ENCODE results near the gene COPG1.
"Not testable (repeated sequence)": the region's sequence is repeated elsewhere in the genome, so short reads cannot be mapped to it uniquely, and the experiment has no call there.

The COPG1 gene

DNA sequence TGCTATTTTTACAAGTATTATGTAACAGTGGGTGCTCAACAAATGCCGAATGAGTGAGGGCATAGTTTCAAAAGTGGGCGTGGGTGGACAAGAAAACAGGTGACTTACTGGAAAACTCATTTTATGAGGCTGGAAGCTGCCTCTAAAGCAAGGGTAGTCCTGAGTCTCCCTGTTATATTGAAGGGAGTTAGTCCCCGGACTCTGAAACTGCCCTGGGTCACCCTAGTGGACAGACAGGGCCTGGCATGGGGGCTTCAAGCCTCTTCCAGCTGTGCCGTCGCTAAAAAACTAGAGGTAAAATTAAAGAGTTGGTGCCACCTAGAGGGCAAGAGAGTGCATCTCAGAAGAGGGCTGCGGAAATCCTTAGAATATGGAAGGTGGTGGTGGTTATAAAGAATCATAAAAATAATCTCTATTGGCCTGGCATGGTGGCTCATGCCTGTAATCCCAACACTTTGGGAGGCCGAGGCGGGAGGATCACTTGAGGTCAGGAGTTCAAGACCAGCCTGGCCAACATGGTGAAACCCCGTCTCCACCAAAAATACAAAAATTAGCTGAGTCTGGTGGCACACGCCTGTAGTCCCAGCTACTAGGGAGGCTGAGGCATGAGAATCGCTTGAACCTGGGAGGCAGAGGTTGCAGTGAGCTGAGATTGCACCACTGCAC lies 3.6 kb upstream of the COPG1 start:
- peak; percentile 62 for DNase-seq

DNA sequence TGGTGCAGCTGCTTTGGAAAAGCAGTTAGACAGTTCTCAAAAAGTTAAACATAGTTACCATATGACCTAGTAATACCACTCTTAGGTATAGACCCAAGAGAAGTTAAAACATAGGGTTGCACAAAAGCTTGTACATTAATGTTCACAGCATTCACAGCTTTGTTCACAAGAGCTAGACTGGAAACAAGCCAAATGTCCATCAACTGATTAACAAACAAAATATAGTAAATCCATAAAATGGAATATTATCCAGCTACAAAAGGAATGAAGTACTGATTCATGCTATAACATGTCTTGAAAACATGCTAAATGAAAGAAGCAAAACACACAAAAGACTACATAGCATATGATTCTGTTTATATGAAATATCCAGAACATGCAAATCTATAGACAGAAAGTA lies 2.8 kb upstream of the COPG1 start:
- no peak for DNase-seq

- no peak for DNase-seq
Observed at GRCh38 chr3:129248286-129248979, 973 bp upstream of the COPG1 start.

- DNase-seq, result no peak
Observed at GRCh38 chr3:129252748-129253147, 3.3 kb downstream of the COPG1 start.

DNA sequence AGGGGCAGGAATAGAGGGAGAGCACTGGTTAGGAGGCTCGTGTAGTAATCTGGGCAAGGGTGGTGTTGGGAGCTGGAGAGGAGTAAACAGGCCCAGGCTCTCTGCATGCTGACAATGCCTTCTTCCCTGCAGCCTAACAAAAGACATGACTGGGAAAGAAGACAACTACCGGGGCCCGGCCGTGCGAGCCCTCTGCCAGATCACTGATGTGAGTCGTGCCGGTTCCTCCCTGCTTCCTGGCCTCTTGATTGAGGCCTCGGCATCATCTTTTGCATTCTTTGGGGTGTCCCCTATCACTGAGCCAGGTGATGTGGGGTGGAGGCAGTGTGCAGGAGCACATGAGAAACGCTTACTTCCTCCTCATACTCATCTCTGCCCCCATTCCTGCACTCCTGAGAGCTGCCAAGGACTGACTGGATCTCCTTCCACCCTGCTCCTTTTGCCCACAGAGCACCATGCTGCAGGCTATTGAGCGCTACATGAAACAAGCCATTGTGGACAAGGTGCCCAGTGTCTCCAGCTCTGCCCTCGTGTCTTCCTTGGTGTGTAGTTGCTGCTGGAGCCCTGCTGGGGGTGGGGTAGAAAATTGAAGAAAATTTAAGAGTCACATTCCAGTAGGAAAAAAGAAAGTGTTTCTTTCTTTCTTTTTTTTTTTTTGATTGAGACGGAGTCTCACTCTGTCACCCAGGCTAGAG lies 5.3 kb downstream of the COPG1 start:
- DNase-seq, result no peak

- DNase-seq, result no peak
Observed at GRCh38 chr3:129256270-129256669, 6.9 kb downstream of the COPG1 start.

DNA sequence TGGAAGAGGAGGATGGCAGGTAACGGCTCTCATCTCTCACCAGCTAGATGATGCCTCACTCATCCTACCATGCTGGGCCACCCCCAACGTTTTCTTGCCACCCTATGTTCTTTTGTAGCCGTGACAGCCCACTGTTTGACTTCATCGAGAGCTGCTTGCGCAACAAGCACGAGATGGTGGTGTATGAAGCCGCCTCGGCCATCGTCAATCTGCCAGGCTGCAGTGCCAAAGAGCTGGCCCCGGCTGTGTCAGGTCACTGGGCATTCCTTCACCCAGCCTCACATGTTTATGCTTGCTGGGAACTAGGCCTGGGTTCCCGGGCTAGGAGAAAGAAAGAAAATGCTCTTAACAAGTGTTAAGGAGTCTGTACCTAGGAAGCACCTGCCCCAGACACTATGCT lies 8.2 kb downstream of the COPG1 start:
- DNase-seq, result no peak

DNA sequence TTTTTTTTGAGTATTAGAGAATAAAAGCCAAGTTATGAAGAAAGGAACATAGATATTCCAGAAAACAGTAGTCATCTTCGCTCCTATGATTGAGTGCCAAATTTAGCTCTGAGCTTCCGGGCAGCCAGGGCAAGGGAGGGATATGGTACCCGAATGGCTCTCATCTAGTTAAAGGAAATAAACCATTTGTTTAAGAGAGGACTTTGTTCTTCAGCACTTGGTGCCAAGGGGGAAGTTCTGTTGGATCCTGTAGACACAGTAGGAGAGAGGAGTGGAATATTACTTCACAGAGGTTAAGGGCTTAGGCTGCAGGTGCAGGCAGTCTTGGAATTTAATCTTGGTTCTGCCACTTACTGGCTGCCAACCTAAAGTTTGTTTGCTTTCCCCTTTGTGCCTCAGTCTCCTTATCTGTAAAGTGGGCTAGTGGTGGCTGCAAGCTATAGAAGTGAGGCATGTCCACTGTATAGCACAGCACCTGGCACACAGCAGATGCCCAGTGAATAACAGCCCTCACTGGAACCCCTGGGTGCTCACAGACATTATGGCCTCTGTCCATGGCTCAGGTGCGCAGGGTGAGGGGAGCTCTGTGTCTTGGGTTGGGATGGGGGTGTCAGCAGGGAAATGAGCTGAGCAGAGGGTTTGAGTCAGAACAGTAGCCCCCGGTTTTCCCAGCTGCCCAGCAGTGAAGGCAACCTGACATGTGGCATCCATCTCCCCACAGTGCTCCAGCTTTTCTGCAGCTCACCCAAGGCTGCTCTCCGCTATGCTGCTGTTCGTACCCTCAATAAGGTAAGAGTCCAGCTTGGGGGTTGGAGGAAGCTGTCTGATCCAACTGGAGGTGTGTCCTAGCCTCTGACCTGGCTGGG lies 10.4 kb downstream of the COPG1 start:
- DNase-seq, result no peak

- no peak for DNase-seq
Observed at GRCh38 chr3:129260606-129261005, 11.2 kb downstream of the COPG1 start.

- DNase-seq, result no peak
Observed at GRCh38 chr3:129261894-129262293, 12.5 kb downstream of the COPG1 start.

DNA sequence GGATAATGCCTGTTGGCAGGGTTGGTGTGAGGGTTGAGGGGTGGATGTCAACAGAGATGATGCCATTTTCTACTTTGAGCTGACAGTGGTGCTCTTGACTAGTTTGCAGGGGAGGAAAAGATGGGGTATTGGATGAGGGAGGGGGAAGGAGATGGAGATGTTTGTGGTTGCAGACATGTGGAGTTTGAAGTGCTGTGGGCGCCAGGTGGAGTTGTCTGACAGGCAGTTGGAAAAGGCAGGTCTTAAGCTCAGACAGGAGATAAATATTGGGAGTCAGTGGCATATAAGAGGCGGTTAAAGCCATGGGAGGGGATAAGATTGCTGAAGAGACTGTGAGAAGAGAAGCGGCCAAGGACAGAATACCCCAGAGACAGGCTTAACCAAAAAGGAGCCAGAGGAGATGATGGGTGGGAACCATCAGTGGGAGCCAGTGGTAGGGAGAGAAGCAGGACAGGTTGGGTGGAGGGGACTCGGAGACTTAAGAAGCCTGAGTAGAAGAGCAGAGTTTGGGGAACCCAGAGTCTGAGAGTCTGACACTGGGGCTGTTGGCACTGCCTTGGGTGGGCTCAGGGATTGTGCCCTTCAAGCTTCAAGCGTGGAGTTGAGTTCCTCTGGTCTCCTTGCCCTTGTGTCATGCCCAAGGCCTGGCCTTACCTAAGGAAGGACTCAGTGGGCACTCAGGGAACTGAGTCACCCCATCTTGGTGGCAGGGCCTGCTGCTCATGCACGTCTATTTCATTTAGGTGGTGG lies 13.9 kb downstream of the COPG1 start:
- no peak for DNase-seq

DNA sequence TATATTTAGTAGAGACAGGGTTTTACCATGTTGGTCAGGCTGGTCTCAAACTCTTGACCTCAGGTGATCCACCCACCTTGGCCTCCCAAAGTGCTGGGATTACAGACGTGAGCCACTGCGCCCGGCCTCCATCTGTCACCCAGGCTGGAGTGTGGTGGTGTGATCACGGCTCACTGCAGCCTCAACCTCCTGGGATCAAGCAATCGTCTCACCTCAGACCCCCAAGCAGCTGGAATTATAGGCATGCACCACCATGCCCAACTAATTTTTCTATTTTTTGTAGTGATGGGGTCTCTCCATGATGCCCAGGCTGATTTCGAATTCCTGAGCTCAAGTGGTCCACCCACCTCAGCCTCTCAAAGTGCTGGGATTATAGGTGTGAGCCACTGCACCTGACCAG lies 15.6 kb downstream of the COPG1 start:
- DNase-seq, result not testable (repeated sequence)

GRCh38 chr3:129266651-129267050 lies 17.2 kb downstream of the COPG1 start:
- peak; percentile 7 for DNase-seq

DNA sequence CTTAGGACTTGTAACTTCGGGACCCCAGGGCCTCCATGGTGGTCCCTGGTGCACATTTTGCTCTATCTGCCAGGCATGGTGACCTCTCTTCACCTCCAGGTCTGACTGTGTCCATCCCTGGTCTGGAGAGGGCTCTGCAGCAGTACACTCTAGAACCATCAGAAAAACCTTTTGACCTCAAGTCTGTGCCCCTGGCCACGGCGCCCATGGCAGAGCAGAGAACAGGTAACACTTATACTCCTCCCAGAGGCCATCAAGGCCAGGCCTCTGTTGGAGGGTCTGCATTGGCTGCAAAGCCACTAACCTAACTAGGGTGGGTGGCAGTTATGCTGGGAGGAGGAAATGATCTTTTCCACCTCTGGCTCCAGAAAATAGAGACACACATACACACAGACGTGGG lies 19.0 kb downstream of the COPG1 start:
- DNase-seq, result peak; percentile 10

DNA sequence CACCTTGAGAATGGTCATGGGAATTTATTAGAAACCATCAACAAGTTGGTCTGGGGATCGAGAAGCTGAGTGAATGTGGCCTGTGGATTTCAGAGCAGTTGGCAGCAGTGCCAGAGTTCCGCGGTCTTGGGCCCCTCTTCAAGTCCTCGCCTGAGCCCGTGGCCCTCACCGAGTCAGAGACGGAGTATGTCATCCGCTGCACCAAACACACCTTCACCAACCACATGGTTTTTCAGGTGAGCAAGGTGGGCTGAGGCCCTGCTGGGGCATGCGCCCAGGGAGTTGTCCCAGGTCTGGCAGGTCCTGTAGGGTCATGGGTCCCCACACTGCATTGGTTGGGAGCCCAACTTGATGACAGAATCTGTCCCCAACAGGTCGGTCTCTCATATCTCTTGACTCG lies 22.3 kb downstream of the COPG1 start:
- no peak for DNase-seq

- no peak for DNase-seq
Observed at GRCh38 chr3:129276385-129276784, 27.0 kb downstream of the COPG1 start.

- DNase-seq, result no peak
Observed at GRCh38 chr3:129277829-129278271, 28.4 kb downstream of the COPG1 start.

- peak; percentile 97 for DNase-seq
Observed at GRCh38 chr3:129278439-129278965, 29.1 kb downstream of the COPG1 start, which contains the start of gene HMCES. HMCES (plus strand) TSS chr3:129278870; CDS start chr3:129279733, 863 bp downstream.

DNA sequence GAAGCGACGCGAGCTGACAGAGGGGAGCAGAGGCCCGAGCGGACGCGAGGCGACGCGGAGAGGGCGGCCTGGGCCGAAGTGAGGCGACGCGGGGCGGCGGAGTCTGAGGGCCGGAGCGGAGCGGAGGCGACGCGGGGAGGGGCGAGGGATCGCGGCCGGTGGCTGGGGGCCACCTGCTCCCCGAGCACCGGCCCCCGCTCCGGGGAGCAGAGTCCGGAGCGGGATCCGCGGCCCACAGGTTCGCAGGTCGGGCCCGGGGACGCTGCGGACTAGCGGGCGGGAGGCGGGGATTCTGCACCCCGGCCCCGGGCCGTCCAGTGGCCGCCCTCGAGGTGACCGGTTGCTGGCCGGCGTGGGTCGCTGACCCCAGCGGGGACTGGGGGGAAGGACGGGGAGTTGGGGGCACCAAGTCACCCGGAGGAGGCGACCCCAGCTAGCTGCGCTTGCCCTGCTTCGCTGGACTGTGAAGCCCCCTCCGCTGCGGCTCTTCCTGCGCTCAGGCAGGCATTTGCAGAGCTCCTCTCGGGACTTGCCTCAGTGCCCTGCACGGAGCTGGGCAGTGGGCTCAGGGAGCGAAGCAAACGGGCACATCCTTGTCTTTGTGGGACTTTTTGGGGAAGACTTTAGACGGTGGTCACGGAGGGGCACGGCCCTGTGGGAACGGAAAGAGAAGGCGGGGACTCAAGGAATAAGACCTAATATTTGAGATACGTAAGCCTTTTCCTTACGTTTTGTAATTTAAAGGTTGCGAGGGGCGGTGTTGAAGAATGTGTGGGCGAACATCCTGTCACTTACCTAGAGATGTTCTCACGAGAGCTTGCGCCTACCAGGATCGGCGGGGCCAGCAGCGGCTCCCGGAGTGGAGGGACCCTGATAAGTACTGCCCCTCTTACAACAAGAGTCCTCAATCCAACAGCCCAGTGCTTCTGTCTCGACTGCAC lies 29.8 kb downstream of the COPG1 start:
- peak; percentile 59 for DNase-seq

GRCh38 chr3:129280183-129280582 lies 30.8 kb downstream of the COPG1 start:
- DNase-seq, result no peak

DNA sequence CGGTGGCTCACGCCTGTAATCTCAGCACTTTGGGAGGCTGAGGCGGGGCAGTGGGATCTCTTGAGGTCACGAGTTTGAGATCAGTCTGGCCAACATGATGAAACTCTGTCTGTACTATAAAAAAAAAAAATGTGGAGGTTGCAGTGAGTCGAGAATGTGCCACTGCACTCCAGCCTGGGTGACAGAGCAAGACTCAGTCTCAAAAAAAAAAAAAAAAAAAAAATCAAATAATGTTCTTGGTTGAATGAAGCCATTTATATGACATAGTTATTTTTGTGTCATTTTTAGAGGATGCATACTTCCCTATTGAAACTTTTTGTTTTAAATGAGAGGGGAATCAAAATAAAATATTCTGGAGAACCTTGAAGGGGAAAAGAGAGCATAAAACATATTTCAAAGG lies 32.3 kb downstream of the COPG1 start:
- DNase-seq, result no peak
